Fibroblast of villous mesenchyme (primary cell): ENCODE results near the gene ZNF23. TPM values are rescaled to one million over a fixed set of nuclear protein-coding genes. Genes with fewer than 3 reads are reported as not detected.

Experiments used
- DNase-seq: peaks from one replicate; pipeline ENCODE4 v3.0.0-alpha.2; 2010; ENCODE audit warnings: low read depth
- H3K4me3 ChIP-seq: 2 replicates; pipeline ENCODE4 v1.5.1; 2011; ENCODE audit warnings: low read depth, mild to moderate bottlenecking, low read length
- CTCF ChIP-seq: IDR thresholded peaks from 2 replicates; pipeline ENCODE4 v1.5.1; 2012; ENCODE audit warnings: low read depth, mild to moderate bottlenecking, low read length; ENCODE audit not compliant: insufficient read depth
- total RNA-seq: library from RNA; depleted of rRNA; stranded (reverse); fragments of >200 nt; gene quantifications from 2 replicates; pipeline ENCODE4 v1.2.3, GENCODE V29; 2012

ZNF23 gene
- total RNA-seq, 1 donor, result 14.7 TPM

- TF ChIP-seq CTCF, result no peak
- DNase-seq, result no peak
- H3K4me3 ChIP-seq, result peak overlapping the region; percentile 49
Observed at GRCh38 chr16:71425746-71426068, 36.3 kb downstream of the ZNF23 start.

- no peak for DNase-seq
- TF ChIP-seq CTCF, result no peak
- no peak overlapping the region for H3K4me3 ChIP-seq
Observed at GRCh38 chr16:71424626-71425025, 37.4 kb downstream of the ZNF23 start.

GRCh38 chr16:71423865-71424264 is 38.2 kb downstream of the ZNF23 start:
- no peak for DNase-seq
- no peak overlapping the region for H3K4me3 ChIP-seq
- no peak for TF ChIP-seq CTCF

GRCh38 chr16:71423016-71423415 is 39.0 kb downstream of the ZNF23 start:
- H3K4me3 ChIP-seq, result no peak overlapping the region
- no peak for DNase-seq
- no peak for TF ChIP-seq CTCF

- peak; percentile 49 for TF ChIP-seq CTCF
- H3K4me3 ChIP-seq, result no peak overlapping the region
- DNase-seq, result peak; percentile 7
Observed at GRCh38 chr16:71421911-71422310, 40.1 kb downstream of the ZNF23 start.

- TF ChIP-seq CTCF, result no peak
- DNase-seq, result no peak
- no peak overlapping the region for H3K4me3 ChIP-seq
Observed at GRCh38 chr16:71414038-71414437, 48.0 kb downstream of the ZNF23 start.

- no peak for TF ChIP-seq CTCF
- no peak overlapping the region for H3K4me3 ChIP-seq
- DNase-seq, result no peak
Observed at GRCh38 chr16:71413341-71413740, 48.7 kb downstream of the ZNF23 start.
